Right lung (tissue), 5 donors: ENCODE data around the gene MLX. TPM values are rescaled to one million over a fixed set of nuclear protein-coding genes. Genes with fewer than 3 reads are reported as not detected.
"Not testable (repeated sequence)": the region's sequence is repeated elsewhere in the genome, so short reads cannot be mapped to it uniquely, and the experiment has no call there.

ENCODE experiments used
- DNase-seq, 2 donors: peaks; one replicate each; pipeline ENCODE4 v3.0.0-alpha.2; 2013
- polyA plus RNA-seq, 5 donors: library from polyadenylated mRNA; unstranded; fragments of 120-200 nt; gene quantifications; one replicate each; pipeline versions ENCODE4 v1.2.1 to v1.2.3, GENCODE V29; 2013; ENCODE audit warnings: inconsistent platforms in 1 of 5, low replicate concordance in 1 of 5; ENCODE audit not compliant: insufficient read length in 5 of 5, insufficient read depth in 1 of 5

MLX gene
- polyA plus RNA-seq, 5 donors = 37.5 to 45.9 (median 39.9) TPM

GRCh38 chr17:42553866-42554249, 13.0 kb upstream of the MLX start:
- no peak for DNase-seq

GRCh38 chr17:42554250-42555121, 12.4 kb upstream of the MLX start:
- peak; percentile 86 to 88 for DNase-seq

GRCh38 chr17:42555122-42555622, 11.7 kb upstream of the MLX start:
- DNase-seq = no peak

- not testable (repeated sequence) for DNase-seq
Observed at GRCh38 chr17:42555961-42556617, 10.8 kb upstream of the MLX start.

- no peak for DNase-seq
Observed at GRCh38 chr17:42559075-42559474, 7.8 kb upstream of the MLX start.

- no peak for DNase-seq
Observed at GRCh38 chr17:42560246-42560645, 6.7 kb upstream of the MLX start.

- peak; percentile 94 to 96 for DNase-seq
Observed at GRCh38 chr17:42561897-42562387, 5.0 kb upstream of the MLX start, which contains the start of gene COASY. Gene COASY, plus strand, starts transcription at chr17:42562148. Its CDS starts 475 bp downstream, at chr17:42562623.

- no peak for DNase-seq
Observed at GRCh38 chr17:42562388-42563142, 4.3 kb upstream of the MLX start.

DNA sequence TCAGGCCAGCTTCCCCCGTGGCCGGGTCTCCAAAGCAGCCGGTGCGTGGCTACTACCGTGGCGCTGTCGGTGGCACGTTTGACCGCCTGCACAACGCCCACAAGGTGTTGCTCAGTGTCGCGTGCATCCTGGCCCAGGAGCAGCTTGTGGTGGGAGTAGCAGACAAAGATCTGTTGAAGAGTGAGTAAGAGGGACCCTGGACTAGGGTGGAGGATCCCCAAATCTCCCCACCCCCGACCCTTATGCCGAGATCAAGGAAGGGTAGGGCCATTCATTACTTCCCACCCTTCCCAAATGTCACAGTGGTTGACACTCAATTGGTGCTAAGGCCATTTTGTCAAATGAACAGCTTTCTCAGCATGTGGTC, 3.8 kb upstream of the MLX start:
- DNase-seq = no peak

GRCh38 chr17:42563543-42563942, 3.4 kb upstream of the MLX start:
- no peak for DNase-seq

DNA sequence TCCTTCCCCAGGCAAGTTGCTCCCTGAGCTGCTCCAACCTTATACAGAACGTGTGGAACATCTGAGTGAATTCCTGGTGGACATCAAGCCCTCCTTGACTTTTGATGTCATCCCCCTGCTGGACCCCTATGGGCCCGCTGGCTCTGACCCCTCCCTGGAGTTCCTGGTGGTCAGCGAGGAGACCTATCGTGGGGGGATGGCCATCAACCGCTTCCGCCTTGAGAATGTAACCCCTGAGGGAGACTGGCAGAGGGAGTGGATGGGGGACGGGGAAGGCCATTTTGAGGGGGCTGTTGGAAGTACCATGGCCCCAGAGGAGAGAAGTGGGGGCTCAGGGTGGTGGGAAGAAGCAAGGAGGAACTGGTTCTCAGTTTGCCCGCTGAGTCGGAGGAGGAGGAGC, 3.0 kb upstream of the MLX start:
- no peak for DNase-seq

DNA sequence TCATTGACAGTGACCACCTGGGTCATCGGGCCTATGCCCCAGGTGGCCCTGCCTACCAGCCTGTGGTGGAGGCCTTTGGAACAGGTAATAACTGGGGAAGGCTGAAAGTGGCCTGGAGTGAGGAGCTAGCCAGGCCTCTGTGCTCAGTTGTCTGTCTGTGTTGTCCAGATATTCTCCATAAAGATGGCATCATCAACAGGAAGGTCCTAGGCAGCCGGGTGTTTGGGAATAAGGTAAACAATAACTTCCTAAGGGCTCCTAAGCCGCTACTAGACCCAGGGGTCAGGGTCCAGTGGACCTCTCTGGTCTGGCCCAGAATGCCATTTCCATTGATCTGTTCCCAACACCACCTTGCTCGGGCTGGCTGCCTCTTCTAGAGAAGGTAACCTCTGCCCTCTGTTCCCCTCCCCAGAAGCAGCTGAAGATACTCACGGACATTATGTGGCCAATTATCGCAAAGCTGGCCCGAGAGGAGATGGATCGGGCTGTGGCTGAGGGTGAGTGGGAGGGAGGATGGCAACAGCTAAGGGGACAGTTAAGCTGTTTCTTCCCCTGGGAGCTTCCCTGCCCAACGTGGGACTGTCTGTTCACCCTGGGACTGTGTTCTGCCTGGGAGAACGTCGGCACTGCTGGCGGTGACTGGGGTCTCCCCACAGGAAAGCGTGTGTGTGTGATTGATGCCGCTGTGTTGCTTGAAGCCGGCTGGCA, 1.9 kb upstream of the MLX start:
- DNase-seq = no peak

- no peak for DNase-seq
Observed at GRCh38 chr17:42565523-42566214, 1.2 kb upstream of the MLX start.

DNA sequence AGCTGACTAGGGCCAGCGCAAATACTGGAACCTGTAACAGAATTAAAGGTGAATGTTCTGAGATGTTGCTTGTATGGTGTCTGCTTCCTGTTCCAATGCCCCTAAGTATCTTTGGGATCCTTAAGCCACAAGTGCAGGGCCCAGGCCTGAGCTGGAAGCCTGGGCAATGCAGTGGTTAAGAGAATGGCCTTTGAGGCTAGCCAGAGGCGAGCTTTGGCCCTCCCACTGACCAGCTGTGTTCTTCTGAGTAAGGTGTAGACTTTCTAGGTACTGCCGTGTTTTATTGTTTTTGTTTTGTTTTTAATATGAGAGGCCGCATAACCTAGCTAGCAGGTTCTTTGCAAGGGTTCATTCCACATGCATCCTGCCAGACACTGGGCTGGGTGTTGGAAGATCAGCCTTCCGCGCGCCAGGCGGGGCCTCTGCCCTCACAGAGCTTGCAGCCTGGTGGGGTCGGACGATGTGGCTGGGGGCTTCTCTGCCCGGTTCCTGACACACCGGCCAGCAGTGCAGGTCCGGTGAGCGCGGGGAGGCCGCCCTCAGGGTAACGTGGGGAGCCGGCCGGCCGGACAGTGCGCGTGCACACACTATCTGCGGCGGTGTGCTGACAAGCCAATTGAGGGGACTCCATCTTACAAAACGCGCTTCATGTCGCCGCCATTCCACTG, 551 bp upstream of the MLX start:
- no peak for DNase-seq

GRCh38 chr17:42568341-42569111, 1.6 kb downstream of the MLX start:
- DNase-seq = no peak

- no peak for DNase-seq
Observed at GRCh38 chr17:42571435-42572225, 4.7 kb downstream of the MLX start.

DNA sequence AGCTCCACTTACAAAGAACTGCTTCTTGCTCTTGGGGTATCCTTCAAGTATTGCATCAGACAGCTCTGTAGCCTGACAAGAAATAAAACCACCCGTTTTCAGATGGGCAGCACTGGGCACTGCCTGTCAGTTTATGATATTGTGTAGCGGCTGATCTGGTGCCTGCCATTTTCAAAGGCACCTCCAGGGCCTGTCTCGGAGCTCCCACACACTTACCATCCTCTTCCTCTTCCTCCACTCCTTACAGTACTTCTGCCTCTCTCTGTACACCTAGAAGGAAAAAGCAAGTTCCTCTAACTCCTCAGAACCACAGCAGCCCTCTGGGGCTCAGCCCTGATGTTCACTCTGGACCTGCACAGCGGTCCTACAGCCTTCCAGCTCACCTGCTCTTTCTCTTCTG, 6.2 kb downstream of the MLX start:
- no peak for DNase-seq

- no peak for DNase-seq
Observed at GRCh38 chr17:42574463-42574862, 7.6 kb downstream of the MLX start.

DNA sequence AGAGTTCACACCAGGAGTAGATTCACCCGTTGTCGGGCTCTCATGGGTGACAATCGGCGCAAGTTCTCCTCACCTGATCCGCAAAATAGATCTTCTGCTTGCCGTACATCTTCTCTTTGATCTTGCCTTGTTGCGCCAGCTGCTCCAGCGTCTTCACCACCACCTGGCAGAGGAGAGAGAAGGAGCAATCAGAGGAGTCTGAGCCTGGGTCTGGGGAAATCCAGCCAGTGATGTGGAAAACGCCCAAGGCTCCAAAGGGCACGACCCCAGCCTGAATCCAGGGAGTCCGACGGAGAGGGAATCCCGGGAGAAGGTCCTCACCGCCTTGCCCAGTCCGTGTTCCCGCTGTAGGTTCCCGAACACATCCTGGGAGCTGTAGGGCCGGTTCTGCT, 10.2 kb downstream of the MLX start:
- DNase-seq = no peak
